ENCODE results near the gene VWA3B.

VWA3B gene

GRCh38 chr2:98346311-98347236 is 259.6 kb downstream of the VWA3B start, which contains the start of gene CNGA3:
TSS of gene CNGA3 (plus strand) at chr2:98346456. CDS start at chr2:98369976, 23,520 bp downstream.
- DNase-seq (ENCODE audit: low read depth, low spot score): no peak

GRCh38 chr2:98347298-98348065 is 260.5 kb downstream of the VWA3B start:
- DNase-seq (ENCODE audit: low read depth, low spot score): no peak
- no peak overlapping the region for H3K4me3 ChIP-seq (ENCODE audit: low read length)

More at GRCh38 chr2:98346311-98347236, 259.6 kb downstream of the VWA3B start, which contains the start of gene CNGA3:
- no peak within 1 kb of the TSS for H3K4me3 ChIP-seq (ENCODE audit: low read length)

- no peak for DNase-seq (ENCODE audit: low read depth, low spot score)
Measured at GRCh38 chr2:98348066-98348561, 261.1 kb downstream of the VWA3B start.

GRCh38 chr2:98350411-98350810 is 263.4 kb downstream of the VWA3B start:
- no peak for DNase-seq (ENCODE audit: low read depth, low spot score)
- no peak overlapping the region for H3K4me3 ChIP-seq (ENCODE audit: low read length)

More at GRCh38 chr2:98348066-98348561, 261.1 kb downstream of the VWA3B start:
- H3K4me3 ChIP-seq (ENCODE audit: low read length): no peak overlapping the region

GRCh38 chr2:98355881-98356280 is 268.9 kb downstream of the VWA3B start:
- H3K4me3 ChIP-seq (ENCODE audit: low read length): no peak overlapping the region
- DNase-seq (ENCODE audit: low read depth, low spot score): no peak

- DNase-seq (ENCODE audit: low read depth, low spot score): no peak
Measured at GRCh38 chr2:98356729-98357128, 269.8 kb downstream of the VWA3B start.

GRCh38 chr2:98357849-98358248 is 270.9 kb downstream of the VWA3B start:
- no peak overlapping the region for H3K4me3 ChIP-seq (ENCODE audit: low read length)
- DNase-seq (ENCODE audit: low read depth, low spot score): no peak

More at GRCh38 chr2:98356729-98357128, 269.8 kb downstream of the VWA3B start:
- no peak overlapping the region for H3K4me3 ChIP-seq (ENCODE audit: low read length)

- no peak overlapping the region for H3K4me3 ChIP-seq (ENCODE audit: low read length)
- no peak for DNase-seq (ENCODE audit: low read depth, low spot score)
Measured at GRCh38 chr2:98359986-98360385, 273.0 kb downstream of the VWA3B start.
